Stimulated activated naive CD8-positive, alpha-beta T cell treated with anti-CD3 and anti-CD28 coated beads, Interleukin-15, Interleukin-2, amounts not matched to agents 100 ng/mL and 50 ng/mL, for 24 hours (primary cell): ENCODE results near the gene PLCB2.

Source experiments
- H3K27ac Mint-ChIP-seq: one replicate; pipeline ENCODE4 v1.8.0; 2021; ENCODE audit warnings: mild to moderate bottlenecking, mixed read lengths
- H3K27me3 Mint-ChIP-seq: one replicate; pipeline ENCODE4 v1.8.0; 2021; ENCODE audit warnings: mixed read lengths
- H3K36me3 Mint-ChIP-seq: one replicate; pipeline ENCODE4 v1.8.0; 2021; ENCODE audit warnings: low read depth, mixed read lengths
- H3K4me1 Mint-ChIP-seq: one replicate; pipeline ENCODE4 v1.8.0; 2021; ENCODE audit warnings: low read depth, mixed read lengths
- H3K4me3 Mint-ChIP-seq: one replicate; pipeline ENCODE4 v1.8.0; 2021; ENCODE audit warnings: mild to moderate bottlenecking, mixed read lengths
- H3K9me3 Mint-ChIP-seq: one replicate; pipeline ENCODE4 v1.8.0; 2021; ENCODE audit warnings: mixed read lengths

PLCB2 gene

DNA sequence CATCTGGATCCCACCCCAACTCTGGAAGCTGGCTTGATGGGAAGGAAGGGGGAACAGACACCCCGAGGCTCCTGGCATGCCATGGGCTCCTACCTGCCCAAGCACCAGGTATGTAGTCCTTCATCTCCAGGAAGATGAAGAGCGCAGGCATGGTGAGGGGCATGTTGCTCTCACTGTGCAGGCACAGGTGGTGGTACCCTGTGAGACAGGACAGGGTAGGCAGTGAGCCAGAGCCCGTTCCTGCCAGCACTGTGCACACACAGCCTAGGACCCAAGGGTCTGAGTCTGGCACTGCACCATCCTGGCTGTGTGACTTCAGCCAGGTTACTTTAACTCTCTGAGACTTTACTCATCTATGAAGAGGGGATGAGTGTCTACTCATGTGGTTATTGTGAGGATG lies 15.5 kb downstream of the PLCB2 start:
- peaks cover 14% of the 10 kb centered on the region for H3K36me3 Mint-ChIP-seq
- H3K4me3 Mint-ChIP-seq = no peak overlapping the region
- no peaks in the 10 kb centered on the region for H3K9me3 Mint-ChIP-seq

DNA sequence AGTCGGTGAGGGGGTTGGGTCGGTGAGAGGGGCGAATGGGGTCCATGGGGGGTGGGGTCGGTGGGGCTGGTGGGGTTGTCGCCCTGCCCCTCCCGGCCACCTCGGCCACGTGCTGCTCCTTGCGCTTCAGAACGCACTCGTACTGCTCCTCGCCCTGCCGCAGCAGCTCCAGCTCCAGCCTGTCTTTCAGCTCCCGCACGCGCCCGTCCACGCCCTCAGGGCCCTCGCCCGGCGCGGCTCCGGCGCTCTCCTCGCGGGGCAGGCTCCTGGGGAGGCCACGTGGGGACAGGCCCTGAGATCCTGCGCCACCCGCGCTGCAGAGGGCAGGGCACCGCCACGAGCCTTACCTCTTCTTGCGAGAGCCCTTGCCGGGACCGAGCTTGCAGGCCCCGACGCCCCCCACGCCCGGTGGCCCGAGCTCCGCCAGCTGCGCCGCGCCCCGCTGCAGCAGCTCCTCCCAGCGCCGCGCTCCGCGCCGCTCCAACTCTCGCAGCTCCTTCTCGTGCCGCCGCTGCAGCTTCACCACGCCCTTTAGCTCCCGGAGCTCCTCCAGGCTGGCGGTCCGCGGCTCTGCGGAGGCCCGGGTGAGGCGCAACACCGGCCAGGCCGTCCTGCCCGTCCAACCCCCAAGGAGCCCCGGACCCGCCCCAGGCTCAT lies 16.7 kb downstream of the PLCB2 start:
- Mint-ChIP-seq H3K4me3 (no peak overlapping the region), H3K27ac (no peak overlapping the region), H3K9me3 (no peaks in the 10 kb centered on the region), H3K4me1 (no peaks in the 10 kb centered on the region), H3K36me3 (peaks cover 10% of the 10 kb centered on the region), H3K27me3 (no peaks in the 10 kb centered on the region)

More for the DNA sequence above, 15.5 kb downstream of the PLCB2 start:
- Mint-ChIP-seq H3K4me1 (no peaks in the 10 kb centered on the region), H3K27ac (no peak overlapping the region), H3K27me3 (no peaks in the 10 kb centered on the region)

DNA sequence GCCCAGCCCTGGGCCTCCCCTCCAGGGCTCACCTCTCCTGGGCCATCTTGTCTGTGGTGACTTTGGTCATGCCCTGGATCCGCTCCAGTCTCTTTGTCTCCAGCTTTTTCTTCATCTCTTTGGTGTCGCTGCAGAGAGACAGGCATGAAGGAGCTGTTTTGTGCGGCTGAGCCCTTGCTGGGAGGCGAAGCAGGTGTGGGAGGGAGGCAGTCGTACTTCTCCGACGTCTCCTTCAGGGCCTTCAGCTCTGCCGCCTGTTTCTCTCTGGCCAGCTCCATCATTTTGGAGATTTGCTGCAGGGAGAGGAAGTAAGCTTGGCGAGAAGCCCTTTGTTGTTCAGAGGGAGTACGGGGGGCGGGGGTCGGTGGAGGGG lies 17.2 kb downstream of the PLCB2 start:
- peaks cover 3% of the 10 kb centered on the region for H3K4me1 Mint-ChIP-seq
- H3K27ac Mint-ChIP-seq = no peak overlapping the region
- H3K9me3 Mint-ChIP-seq = no peaks in the 10 kb centered on the region
- no peaks in the 10 kb centered on the region for H3K27me3 Mint-ChIP-seq
- peaks cover 10% of the 10 kb centered on the region for H3K36me3 Mint-ChIP-seq
- H3K4me3 Mint-ChIP-seq = no peak overlapping the region

GRCh38 chr15:40289140-40289775 lies 18.5 kb downstream of the PLCB2 start:
- Mint-ChIP-seq H3K4me1 (peaks cover 6% of the 10 kb centered on the region), H3K27ac (no peak overlapping the region), H3K4me3 (no peak overlapping the region), H3K36me3 (peaks cover 10% of the 10 kb centered on the region), H3K27me3 (no peaks in the 10 kb centered on the region), H3K9me3 (no peaks in the 10 kb centered on the region)

- no peak overlapping the region for H3K4me3 Mint-ChIP-seq
- peaks cover 10% of the 10 kb centered on the region for H3K36me3 Mint-ChIP-seq
- H3K27me3 Mint-ChIP-seq = no peaks in the 10 kb centered on the region
- no peak overlapping the region for H3K27ac Mint-ChIP-seq
- H3K4me1 Mint-ChIP-seq = peaks cover 6% of the 10 kb centered on the region
- H3K9me3 Mint-ChIP-seq = no peaks in the 10 kb centered on the region
Measured at GRCh38 chr15:40287968-40288367, 19.8 kb downstream of the PLCB2 start.

DNA sequence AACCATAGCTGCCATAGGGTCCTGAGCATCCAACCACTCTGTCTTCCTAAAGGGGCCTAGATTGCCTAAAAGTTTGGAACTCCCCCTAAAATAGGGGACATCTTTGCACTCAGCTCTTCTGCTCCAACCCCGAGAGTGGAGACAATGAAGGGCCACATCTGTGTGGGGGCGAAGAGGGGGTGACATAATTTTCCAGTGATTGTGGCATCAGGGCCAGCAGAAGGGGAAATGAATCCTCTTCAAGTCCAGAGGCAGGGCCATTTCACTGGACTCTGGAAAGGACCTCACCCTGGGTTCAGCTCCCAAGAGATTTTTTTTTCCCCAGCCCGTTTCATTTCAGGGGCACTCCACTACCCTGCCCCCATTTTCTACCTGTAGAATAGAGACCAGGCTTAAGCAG lies 20.2 kb downstream of the PLCB2 start:
- Mint-ChIP-seq H3K27ac (no peak overlapping the region), H3K27me3 (no peaks in the 10 kb centered on the region), H3K36me3 (peaks cover 10% of the 10 kb centered on the region), H3K4me3 (no peak overlapping the region), H3K4me1 (peaks cover 6% of the 10 kb centered on the region), H3K9me3 (no peaks in the 10 kb centered on the region)

DNA sequence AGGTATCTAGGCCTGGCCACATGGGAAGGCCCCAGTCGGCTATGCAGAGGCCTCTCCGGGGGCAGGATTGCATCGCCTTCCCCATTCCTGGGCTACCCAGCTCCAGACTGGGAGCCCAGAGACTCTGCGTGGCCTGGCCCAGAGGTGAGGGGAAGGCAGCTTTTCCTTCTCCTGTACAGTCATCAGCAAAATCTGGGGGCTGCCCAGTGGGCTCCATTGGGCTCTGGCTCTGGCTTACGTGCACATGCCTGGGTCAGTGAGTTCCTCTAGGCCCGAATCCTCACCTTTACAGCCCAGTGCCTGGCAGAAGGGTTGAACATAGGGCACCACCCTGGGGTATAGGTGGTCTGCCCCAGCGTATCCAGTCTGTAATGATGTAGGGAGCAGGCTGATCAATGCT lies 20.9 kb downstream of the PLCB2 start:
- H3K36me3 Mint-ChIP-seq = peaks cover 10% of the 10 kb centered on the region
- H3K27ac Mint-ChIP-seq = no peak overlapping the region
- peaks cover 6% of the 10 kb centered on the region for H3K4me1 Mint-ChIP-seq
- H3K27me3 Mint-ChIP-seq = no peaks in the 10 kb centered on the region
- no peak overlapping the region for H3K4me3 Mint-ChIP-seq
- no peaks in the 10 kb centered on the region for H3K9me3 Mint-ChIP-seq

- no peak overlapping the region for H3K4me3 Mint-ChIP-seq
- H3K27ac Mint-ChIP-seq = no peak overlapping the region
- H3K9me3 Mint-ChIP-seq = no peaks in the 10 kb centered on the region
- peaks cover 6% of the 10 kb centered on the region for H3K4me1 Mint-ChIP-seq
- H3K36me3 Mint-ChIP-seq = peaks cover 10% of the 10 kb centered on the region
- peaks cover 2% of the 10 kb centered on the region for H3K27me3 Mint-ChIP-seq
Measured at GRCh38 chr15:40286061-40286532, 21.6 kb downstream of the PLCB2 start.

DNA sequence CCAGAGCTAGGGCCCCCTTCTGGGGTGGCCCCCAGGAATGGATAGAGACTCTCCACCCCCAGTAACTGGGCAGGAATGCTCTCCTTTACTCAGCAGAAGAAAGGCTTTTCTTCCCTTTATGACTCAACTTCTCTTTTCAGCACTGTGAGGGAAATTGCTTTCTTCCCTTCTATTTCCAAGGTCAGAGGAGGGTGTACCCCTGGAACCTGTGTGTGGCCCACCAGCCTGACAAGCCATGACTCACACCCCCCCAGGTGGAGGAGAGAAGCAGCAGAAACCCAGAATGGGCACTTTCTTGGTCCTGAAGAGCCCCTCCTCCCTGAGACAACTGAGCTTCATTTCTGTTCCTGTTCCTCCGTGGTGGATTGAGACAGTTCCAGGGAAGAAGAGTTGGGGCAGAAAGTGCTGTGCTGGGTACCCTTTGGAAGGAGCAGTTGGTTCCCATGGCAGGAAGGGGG lies 22.2 kb downstream of the PLCB2 start:
- H3K36me3 Mint-ChIP-seq = peaks cover 10% of the 10 kb centered on the region
- no peak overlapping the region for H3K27ac Mint-ChIP-seq
- no peaks in the 10 kb centered on the region for H3K9me3 Mint-ChIP-seq
- peaks cover 7% of the 10 kb centered on the region for H3K27me3 Mint-ChIP-seq
- peaks cover 6% of the 10 kb centered on the region for H3K4me1 Mint-ChIP-seq
- no peak overlapping the region for H3K4me3 Mint-ChIP-seq

DNA sequence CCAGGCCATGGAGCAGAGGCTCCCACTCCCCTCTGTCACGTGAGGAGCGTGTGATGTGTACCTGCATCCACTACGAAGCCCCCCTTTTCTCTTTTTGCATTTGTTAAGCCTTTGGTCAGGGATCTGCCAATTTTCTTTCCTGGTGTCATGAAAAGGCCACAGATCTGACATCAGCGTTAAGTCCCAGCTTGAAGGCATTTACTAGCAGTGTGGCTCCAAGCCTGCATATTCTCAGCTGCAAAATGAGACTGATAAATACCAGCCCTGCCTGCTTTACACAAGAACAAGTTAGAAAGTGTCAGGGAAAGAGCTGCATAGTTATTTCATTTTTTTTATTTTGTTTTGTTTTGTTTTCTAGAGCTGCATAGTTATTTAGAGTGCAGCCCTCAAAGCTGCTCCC lies 22.6 kb downstream of the PLCB2 start:
- peaks cover 6% of the 10 kb centered on the region for H3K4me1 Mint-ChIP-seq
- H3K27me3 Mint-ChIP-seq = peaks cover 11% of the 10 kb centered on the region
- H3K4me3 Mint-ChIP-seq = no peak overlapping the region
- no peaks in the 10 kb centered on the region for H3K9me3 Mint-ChIP-seq
- H3K36me3 Mint-ChIP-seq = peaks cover 5% of the 10 kb centered on the region
- H3K27ac Mint-ChIP-seq = no peak overlapping the region

GRCh38 chr15:40283615-40284300 lies 24.0 kb downstream of the PLCB2 start:
- Mint-ChIP-seq H3K27me3 (peaks cover 19% of the 10 kb centered on the region), H3K9me3 (no peaks in the 10 kb centered on the region), H3K36me3 (no peaks in the 10 kb centered on the region), H3K27ac (no peak overlapping the region), H3K4me1 (peaks cover 12% of the 10 kb centered on the region), H3K4me3 (no peak overlapping the region)

DNA sequence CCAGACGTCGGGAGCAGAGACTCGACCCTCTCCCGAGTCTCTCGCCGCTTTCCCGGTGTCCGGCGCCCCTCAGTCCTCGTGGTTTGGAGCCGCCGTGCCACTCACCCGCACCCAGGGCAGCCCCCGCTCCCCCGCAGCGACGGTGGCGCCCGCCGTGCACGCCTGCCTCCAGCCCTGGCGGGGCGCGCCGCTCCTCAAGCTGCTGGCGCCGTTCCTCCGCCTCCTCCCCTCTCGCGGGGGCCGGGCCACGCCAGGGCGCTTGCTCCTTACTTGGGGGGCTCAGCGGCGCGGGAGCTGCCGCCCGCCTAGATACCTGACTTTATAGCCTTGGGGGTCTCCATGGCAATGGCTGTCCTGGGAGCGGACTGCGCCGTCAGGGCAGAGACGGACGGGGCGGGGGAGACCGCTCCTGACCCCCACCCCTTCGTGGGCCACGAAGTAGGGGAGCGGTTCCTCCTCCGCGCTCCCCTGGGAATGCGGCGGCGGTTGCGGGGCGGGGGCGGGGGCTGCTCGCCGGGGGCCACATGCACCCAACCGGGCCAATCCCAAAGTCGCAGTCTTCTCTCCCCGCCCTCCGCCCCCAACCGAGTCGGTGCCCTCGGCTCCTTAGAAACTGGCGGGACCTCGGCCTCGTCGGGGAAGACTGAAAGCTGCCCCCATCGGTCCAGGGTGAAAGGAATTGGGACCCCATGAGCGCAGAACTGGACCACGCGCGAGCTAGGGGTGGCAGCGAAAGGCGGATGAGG lies 24.7 kb downstream of the PLCB2 start, which contains the start of gene ANKRD63:
Gene ANKRD63, minus strand, starts transcription at position 196 of the 746 bp plus-strand sequence. CDS start 478 bp downstream, outside the sequence.
- H3K27ac Mint-ChIP-seq = no peak within 1 kb of the TSS
- H3K4me1 Mint-ChIP-seq = peaks cover 12% of the 10 kb centered on the region
- peaks cover 26% of the 10 kb centered on the region for H3K27me3 Mint-ChIP-seq
- H3K4me3 Mint-ChIP-seq = peak within 1 kb of the TSS; percentile 53
- H3K36me3 Mint-ChIP-seq = no peaks in the 10 kb centered on the region
- H3K9me3 Mint-ChIP-seq = no peaks in the 10 kb centered on the region

- Mint-ChIP-seq H3K9me3 (no peaks in the 10 kb centered on the region), H3K4me1 (peaks cover 12% of the 10 kb centered on the region), H3K36me3 (no peaks in the 10 kb centered on the region), H3K27ac (no peak overlapping the region), H3K4me3 (peak overlapping the region; percentile 53), H3K27me3 (peaks cover 30% of the 10 kb centered on the region)
Measured at GRCh38 chr15:40282147-40282868, 25.4 kb downstream of the PLCB2 start.

DNA sequence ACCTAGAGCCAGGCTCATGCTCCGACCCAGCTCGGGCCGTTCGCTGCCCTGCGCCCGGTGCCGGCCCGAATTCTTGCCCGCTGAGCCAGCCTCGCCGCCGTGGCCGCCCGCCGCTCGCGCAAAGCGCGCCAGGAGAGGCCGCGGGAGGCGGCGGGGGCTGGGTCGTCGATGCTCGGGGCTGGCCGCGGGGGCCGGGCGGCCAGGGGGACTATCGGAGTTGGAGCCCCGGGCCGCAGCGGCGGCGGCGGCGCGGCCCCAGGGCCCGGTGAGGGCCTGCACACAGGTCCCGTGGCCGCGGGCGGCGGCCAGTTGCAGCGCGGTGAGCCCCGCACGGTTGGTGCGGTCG lies 26.0 kb downstream of the PLCB2 start:
- H3K4me3 Mint-ChIP-seq = no peak overlapping the region
- H3K27me3 Mint-ChIP-seq = peaks cover 33% of the 10 kb centered on the region
- H3K27ac Mint-ChIP-seq = no peak overlapping the region
- no peaks in the 10 kb centered on the region for H3K36me3 Mint-ChIP-seq
- H3K4me1 Mint-ChIP-seq = peaks cover 12% of the 10 kb centered on the region
- H3K9me3 Mint-ChIP-seq = no peaks in the 10 kb centered on the region
